ENCODE measurements around the gene P2RX7. TPM values are rescaled to one million over a fixed set of nuclear protein-coding genes. Genes with fewer than 3 reads are reported as not detected.
"Not testable (repeated sequence)": the region's sequence is repeated elsewhere in the genome, so short reads cannot be mapped to it uniquely, and the experiment has no call there.

Gene P2RX7
- polyA plus RNA-seq, 4 donors, result 0.63 to 1.4 (median 1.2) TPM

DNA sequence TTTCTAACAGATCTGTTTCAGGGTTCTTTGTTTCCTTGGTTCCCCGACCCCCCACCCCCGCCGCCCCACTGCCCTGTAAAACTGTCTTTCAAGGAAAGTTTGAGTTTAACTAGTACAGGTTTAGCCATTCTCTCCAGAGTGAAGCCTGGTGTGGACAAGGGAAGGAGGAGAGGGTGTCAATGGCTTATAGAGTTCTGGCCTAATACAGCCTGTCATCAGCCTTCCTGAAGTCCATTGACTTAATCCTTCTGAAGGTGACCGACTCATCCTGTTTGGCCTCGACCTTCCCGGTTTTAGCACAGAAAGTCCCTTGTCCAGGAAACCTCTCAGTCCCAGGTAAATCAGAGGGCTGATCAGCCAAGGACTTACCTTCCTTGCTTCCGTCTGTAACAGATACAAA is 66.3 kb downstream of the P2RX7 start:
- DNase-seq (ENCODE audit: low read depth in 4 of 4, low spot score in 3 of 4), result no peak

DNA sequence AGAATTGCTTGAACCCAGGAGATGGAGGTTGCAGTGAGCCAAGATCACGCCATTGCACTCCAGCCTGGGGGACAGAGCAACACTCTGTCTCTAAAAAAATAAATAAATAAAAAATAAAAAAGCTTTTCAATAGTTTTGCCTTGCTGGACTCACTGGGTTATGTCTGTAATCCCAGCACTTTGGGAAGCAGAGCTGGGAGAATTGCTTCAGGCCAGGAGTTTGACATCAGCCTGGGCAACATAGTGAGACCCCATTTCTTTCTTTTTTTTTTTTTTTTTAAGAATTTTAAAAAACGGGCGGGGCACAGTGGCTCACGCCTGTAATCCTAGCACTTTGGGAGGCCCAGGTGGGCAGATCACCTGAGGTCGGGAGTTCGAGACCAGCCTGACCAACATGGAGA is 68.5 kb downstream of the P2RX7 start:
- DNase-seq (ENCODE audit: low read depth in 4 of 4, low spot score in 3 of 4), result not testable (repeated sequence)

DNA sequence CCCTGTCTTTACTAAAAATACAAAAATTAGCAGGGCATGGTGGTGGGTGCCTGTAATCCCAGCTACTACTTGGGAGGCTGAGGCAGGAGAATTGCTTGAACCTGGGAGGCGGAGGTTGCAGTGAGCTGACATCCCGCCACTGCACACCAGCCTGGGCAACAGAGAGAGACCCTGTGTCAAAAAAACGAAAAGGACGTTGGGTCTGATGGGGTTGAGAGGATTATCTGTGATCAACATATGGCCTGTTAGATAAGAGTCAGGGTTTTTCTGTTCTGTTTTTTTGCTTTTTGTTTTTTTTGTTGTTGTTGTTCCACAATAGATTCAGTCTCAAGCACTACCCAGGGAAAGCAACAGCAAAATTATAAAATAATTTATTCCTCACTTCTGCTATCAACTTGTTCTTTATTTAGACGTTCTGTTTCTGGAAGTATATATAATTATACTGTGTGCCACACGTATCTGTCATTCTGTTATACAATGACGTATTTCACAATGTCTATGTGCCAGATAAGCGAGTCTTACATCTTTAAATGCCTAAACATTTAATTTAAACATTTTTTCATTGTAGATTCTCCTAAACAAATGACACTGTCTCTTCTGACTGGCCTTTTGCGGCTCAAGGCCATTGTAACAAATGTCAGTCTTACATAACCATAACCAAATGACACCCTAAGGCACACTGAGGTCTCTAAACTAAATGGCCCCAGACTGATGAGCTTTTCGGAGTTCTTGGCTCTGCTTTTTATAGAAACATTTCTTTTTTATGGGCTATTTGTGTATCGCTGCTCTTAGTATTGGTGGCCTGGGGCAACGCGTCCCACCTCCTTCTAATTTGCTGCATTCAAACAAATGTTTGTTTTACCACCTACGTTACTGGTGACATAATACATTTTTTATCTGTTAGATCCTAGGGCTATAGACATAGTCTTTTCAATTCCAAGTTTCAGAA is 70.0 kb downstream of the P2RX7 start:
- DNase-seq (ENCODE audit: low read depth in 4 of 4, low spot score in 3 of 4), result no peak

DNA sequence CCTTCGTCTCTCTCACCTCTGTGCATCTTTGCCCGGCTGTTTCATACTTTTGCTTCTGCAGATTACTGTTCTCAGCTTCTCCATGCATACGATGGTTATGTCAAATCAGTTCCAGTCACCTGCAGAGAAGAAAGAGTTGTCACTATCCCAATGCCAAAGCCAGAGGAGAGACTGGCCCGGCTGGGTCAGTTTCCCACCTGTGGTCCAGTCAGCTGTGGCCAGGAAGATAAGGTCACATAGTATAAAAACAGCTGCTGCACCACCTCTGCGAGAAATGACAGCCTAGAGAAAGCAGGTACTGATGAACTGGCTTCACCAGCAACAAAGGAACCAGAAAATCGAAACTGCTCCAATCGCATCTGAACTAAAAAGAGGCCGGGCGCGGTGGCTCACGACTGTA is 70.8 kb downstream of the P2RX7 start:
- DNase-seq (ENCODE audit: low read depth in 4 of 4, low spot score in 3 of 4), result no peak

DNA sequence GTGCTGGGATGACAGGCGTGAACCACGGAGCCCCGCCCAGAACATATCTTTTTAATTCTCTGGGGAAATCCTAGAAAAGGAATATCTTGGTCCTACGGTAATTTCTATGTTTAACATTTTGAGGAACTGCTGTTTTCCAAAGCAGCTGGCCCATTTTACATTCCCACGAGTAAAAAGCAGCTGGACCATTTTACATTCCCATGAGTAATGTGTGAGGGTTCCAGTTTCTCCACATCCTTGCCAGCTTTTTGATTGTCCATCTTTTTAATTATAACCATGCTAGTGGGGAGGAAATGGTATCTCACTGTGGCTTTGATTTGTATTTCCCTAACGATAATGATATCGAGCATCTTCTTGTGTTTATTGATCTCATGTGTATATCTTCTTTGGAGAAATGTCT is 72.8 kb downstream of the P2RX7 start:
- no peak for DNase-seq (ENCODE audit: low read depth in 4 of 4, low spot score in 3 of 4)

DNA sequence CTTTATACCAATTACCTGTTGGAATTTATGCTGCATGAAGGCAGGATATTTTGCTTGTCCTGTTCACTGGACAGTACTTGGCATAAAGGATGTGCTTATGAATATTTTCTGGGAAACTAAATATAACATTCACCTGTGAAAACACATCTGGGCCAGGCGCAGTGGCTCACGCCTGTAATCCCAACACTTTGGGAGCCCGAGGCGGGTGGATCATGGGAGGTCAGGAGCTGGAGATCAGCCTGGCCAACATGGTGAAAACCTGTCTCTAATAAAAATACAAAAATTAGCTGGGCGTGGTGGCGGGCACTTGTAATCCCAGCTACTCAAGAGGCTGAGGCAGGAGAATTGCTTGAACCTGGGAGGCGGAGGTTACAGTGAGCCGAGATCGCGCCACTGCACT is 75.9 kb downstream of the P2RX7 start:
- DNase-seq (ENCODE audit: low read depth in 4 of 4, low spot score in 3 of 4), result not testable (repeated sequence)

DNA sequence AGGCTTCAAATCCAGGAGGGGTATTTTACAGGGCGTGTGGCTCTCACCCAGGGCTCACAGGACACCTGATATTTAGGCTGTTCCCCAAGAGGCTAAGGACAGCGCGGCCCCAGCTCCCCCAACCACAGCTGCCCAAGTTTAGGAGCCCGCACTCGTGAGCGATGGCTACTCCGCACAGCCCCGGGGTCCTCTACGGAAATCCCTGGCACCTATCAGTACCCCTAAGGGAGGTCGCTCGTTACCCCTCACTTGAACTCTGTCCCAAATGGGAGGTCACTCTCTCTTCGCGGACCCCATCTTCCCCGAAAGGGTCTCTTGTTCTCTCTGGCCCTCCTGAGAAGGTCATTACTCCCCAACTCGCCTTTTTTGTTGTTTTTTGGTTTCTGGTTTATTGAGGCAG is 76.5 kb downstream of the P2RX7 start:
- no peak for DNase-seq (ENCODE audit: low read depth in 4 of 4, low spot score in 3 of 4)

DNA sequence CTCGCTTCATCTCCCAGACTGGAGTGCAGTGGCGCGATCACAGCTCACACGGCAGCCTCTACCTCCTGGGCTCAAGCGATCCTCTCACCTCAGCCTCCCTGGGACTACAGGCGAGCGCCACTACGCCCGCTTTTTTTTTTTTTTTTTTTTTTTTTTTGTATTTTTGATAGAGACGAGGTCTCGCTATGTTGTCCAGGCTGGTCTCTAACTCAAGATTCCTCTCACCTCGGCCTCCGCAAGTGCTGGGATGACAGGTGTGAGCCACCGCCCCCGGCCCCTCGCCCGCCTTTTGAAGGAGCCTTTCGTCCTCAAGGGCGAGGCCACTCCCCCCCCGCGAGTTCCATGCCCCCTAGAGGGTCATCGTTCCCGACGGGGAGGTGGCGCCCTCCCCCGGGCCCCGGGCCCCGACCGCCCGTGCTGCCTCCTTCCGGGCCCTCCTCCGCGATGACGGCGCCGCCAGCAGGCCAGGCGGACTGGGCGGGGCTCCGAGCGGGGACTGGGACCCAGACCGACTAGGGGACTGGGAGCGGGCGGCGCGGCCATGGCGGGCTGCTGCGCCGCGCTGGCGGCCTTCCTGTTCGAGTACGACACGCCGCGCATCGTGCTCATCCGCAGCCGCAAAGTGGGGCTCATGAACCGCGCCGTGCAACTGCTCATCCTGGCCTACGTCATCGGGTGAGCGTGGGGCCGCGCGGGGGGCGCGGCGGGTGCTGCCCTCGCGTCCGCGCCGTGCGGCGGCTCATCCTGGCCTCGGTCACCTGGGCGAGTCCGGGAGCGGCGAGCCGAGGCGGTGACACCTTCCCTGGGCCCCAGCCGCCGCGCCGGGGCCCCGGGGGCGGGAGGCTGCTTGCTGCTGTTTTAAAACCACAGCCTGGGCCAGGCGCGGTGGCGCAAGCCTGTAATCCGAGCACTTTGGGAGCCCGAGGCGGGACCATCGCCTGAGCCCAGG is 77.2 kb downstream of the P2RX7 start, which contains the start of gene P2RX4:
TSS of gene P2RX4 (plus strand) at position 506 of the 949 bp plus-strand sequence. CDS start at position 542, 36 bp downstream.
- peak; percentile 62 to 66 (median 64) for DNase-seq (ENCODE audit: low read depth in 4 of 4, low spot score in 3 of 4)

DNA sequence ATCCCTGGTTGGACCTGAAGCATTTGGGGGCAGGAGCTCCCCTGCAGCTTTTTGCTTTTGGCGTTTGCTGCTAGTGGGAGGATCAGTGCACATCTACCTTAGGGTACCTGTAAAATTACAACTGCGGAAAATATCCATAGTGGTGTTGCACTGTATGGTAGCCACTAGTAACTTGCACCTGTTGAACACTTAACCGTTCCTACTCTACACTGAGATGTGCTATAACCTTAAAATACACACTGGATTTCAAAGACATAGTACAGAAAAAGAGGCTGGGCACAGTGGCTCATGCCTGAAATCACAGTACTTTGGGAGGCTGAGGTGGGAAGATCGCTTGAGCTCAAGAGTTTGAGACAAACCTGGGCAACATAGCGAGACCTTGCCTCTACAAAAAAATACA is 80.2 kb downstream of the P2RX7 start:
- no peak for DNase-seq (ENCODE audit: low read depth in 4 of 4, low spot score in 3 of 4)

DNA sequence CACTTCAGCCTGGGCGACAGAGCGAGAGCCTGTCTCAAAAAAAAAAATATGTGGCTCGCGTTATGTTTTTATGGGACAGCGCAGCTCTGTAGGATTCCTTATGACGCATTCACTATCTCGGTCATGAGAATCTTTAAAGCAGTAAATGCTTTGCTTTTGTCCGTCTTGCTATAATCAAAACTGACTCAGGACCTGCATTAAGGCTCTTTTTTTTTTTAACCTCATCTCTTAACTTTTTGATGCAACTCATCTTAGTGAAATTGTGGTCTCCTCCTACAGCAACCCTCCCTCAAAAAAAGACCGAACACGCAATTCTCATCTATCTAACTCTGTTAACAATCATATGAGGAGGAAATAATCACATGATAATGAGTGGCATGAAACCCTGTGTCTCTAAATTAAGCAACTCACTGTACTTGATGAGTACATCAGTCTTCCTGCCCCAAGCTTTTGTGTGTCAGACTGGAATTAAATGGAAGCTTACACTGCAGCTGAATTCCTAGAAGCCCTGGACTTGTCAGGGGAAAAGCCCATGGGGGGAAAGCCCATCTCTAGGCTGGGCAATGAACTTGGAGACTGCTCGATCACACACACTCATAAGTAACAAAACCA is 81.6 kb downstream of the P2RX7 start:
- no peak for DNase-seq (ENCODE audit: low read depth in 4 of 4, low spot score in 3 of 4)

DNA sequence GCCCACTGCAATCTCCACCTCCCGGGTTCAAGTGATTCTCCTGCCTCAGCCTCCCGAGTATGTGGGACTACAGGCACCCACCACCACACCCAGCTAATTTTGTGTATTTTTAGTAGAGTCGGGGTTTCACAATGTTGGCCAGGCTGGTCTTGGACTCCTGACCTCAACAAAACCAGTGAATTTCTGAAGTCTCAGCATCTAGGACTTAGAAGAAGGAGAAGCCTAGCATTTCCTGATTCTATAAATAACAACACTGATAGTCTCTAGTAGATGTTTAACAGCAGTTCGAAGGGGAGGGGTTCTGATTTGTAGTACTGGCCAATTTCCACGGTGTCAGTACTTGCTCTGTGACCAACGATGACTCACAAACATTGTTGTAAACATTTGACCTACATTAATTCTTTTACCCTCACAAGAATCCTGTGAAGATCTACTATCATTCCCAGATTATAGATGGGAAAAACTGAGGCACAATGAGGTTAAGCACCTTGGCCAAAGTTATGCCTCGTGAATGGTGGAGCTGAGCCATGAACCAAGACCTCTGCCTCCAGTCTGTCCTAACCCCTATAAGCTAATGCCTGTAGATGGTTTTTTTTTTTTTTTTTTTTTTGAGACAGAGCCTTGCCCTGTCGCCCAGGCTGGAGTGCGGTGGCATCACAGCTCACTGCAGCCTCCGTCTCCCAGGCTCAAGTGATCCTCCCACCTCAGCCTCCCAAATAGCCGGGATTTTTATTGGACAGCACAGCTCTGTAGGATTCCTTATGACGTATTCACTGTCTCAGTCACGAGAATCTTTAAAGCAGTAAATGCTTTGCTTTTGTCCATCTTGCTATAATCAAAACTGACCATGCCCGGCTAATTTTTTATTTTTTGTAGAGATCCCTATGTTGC is 82.4 kb downstream of the P2RX7 start:
- no peak for DNase-seq (ENCODE audit: low read depth in 4 of 4, low spot score in 3 of 4)

DNA sequence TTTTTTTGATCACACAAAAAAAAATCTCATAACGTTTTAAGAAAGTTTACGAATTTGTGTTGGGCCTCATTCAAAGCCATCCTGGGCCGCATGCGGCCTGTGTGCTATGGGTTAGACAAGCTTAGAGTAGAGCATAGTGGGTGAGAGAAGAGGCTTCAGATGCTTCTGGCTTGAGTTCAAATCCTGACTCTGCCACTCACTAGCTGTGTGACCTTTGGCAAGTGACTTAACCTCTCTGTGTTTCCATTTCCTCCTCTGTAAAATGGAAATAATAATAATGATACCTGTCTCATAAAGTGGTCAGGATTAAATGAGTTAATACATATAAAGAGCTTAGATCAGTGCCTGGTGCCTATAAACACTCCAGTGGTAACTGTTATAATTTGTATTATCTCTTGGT is 83.4 kb downstream of the P2RX7 start:
- DNase-seq (ENCODE audit: low read depth in 4 of 4, low spot score in 3 of 4), result no peak

DNA sequence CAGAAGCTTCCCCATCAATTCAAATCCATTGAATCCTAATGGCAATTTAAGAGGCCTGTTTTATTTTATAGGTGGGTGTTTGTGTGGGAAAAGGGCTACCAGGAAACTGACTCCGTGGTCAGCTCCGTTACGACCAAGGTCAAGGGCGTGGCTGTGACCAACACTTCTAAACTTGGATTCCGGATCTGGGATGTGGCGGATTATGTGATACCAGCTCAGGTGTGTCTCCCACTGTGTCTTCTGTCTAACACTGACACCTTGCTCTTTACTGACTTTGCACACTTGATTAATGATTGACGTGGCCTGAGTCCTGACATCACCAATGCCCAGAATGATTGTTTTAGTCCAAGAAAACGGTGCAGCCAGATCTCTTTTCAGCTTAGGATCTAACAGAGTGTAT is 84.4 kb downstream of the P2RX7 start:
- no peak for DNase-seq (ENCODE audit: low read depth in 4 of 4, low spot score in 3 of 4)

DNA sequence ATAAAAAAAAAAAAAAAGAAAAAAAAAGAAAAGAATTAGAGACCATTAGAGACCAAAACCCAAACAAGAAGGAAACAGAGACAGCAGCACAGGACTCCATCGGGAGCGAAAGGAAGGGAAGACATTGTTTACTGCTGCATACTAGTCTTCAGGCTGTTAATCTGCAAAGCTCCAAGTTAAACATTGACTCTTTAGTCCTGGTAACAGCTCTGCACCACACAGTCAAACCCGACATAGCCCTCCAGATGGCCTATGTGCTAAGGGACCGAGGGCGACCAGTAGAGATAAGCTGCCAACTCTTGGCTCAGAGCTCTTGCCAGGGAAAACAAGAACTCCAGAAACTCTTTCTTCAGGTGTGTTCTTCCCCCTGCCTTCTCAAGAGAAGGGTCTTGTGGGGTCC is 85.1 kb downstream of the P2RX7 start:
- no peak for DNase-seq (ENCODE audit: low read depth in 4 of 4, low spot score in 3 of 4)

DNA sequence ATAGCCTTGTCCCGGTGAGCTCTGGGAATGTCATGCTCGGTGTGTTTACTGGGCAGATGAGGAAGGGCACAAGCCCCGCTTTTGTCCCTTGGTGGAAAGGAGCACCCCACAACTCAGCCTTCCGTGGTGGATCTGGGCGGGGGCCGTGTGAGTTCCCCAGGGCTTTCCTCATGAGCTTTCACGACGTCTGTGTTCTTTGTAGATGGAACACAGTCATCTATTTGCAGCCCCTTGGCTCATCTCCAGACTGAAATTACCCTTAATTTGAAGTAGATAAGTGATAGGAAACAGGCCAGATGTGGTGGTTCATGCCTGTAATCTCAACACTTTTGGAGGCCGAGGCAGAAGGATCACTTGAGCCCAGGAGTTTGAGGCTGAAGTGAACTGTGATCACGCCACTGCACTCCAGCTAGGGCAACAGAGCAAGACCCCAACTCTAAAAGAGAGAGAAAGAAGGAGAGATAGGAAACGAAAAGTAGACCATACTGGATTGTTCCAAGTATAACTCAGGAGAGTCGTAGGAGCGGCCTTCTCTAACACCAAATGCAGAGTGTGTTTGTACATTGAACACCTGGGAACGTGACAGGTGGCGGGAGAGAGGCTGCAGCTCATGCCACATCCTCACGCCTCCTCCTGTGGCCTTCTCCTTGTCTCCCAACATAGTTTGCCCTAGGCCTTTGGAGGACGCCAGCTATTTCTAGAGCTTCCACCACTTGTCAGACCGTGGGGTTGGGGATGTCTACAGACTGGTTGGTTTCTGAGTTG is 86.1 kb downstream of the P2RX7 start:
- DNase-seq (ENCODE audit: low read depth in 4 of 4, low spot score in 3 of 4), result no peak

DNA sequence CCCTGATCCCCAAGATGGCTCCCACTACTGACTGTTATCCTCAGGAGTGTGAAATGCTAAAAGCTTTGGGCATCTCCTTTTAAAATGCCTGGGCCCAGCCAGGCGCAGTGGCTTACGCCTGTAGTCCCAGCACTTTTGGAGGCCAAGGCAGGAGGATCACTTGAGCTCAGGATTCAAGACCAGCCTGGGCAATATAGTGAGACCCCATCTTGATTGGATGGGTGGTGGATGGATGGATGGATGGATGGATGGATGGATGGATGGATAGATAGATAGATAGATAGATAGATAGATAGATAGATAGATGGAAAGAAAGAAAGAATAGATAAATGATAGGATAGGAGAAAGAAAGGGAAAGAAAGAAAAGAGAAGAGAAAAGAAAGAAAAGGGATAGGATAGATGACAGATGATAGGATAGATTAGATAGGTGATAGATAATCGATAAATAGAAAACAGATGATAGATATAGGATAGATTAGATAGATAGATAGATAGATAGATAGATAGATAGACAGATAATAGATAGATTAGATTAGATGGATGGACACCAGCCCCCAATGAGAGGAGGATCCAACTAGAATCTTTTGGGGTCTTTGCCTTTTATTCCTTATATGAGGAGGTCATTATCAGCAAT is 86.8 kb downstream of the P2RX7 start:
- no peak for DNase-seq (ENCODE audit: low read depth in 4 of 4, low spot score in 3 of 4)

DNA sequence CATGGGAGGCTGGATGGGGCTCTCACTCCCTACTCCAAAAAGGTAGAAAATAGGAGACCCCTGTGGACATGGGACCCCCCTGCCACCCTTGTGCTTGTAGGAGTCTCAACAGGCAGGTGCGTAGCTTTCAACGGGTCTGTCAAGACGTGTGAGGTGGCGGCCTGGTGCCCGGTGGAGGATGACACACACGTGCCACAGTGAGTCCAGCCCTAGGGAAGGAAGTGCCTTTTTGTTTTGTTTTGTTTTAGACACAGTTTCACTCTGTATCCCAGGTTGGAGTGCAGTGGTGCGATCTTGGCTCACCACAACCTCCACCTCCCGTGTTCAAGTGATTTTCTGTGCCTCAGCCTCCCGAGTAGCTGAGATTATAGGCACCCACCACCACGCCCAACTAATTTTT is 90.2 kb downstream of the P2RX7 start:
- DNase-seq (ENCODE audit: low read depth in 4 of 4, low spot score in 3 of 4), result no peak

All from left renal pelvis (tissue), 4 donors.